Skeletal muscle tissue (tissue), 2 donors: ENCODE data around the gene MARCHF10. TPM values are rescaled to one million over a fixed set of nuclear protein-coding genes. Genes with fewer than 3 reads are reported as not detected.

Experiments
- small RNA-seq: library from RNA; depleted of rRNA; stranded (forward); fragments of <200 nt; gene quantifications from one replicate; pipeline ENCODE3, GENCODE V24; 2014
- total RNA-seq: library from RNA; depleted of rRNA; stranded (reverse); fragments of >200 nt; gene quantifications from one replicate; pipeline ENCODE4 v1.2.3, GENCODE V29; 2014

Gene MARCHF10
- total RNA-seq, 1 donor from 2014 or later: not detected

Small RNA genes lying within 50 kb of the gene (small RNA-seq; reads per million reads assigned to genes)
- not detected for gene RF00019
- gene RNU6-446P: not detected

Other genes starting within 250 kb of the MARCHF10 start
- gene MRC2, start 180.6 kb downstream of the MARCHF10 start, total RNA-seq: 175 TPM
- gene TANC2, start 157.9 kb upstream of the MARCHF10 start, total RNA-seq: 44.9 TPM